IMR-90 (cell line): ENCODE measurements around the gene MEGF6. TPM values are rescaled to one million over a fixed set of nuclear protein-coding genes. Genes with fewer than 3 reads are reported as not detected.

Source experiments
- ATAC-seq: fragments of 200-7000 bp; cut with Tn5 transposase; 2 replicates; pipeline ENCODE4 v1.9.1; 2020; ENCODE audit warnings: low read depth, mild to moderate bottlenecking, moderate library complexity
- BruUV-seq: library from RNA; stranded (reverse); fragments of 400-500 nt; replicated peaks from 2 replicates; lab custom pipeline; 2021; lab: Mats Ljungman, UMichigan
- CTCF ChIA-PET: fragments of 300-600 bp; formaldehyde crosslinking; extraction: SDS; loops from one replicate; lab custom pipeline; 2021; ENCODE audit warnings: antibody characterized with exemption; lab: Yijun Ruan, JAX
- POLR2A ChIA-PET: fragments of 300-600 bp; sonication (Branson Sonifier 250); formaldehyde crosslinking; loops from one replicate; lab custom pipeline; 2022; ENCODE audit warnings: antibody characterized with exemption; ENCODE audit not compliant: unreplicated experiment; lab: Charles Lee
- DNase-seq: peaks from one replicate; pipeline ENCODE4 v3.0.0; 2013
- H2AFZ ChIP-seq: replicated peaks from 2 replicates; pipeline ENCODE3; 2013; ENCODE audit warnings: low read length, mild to moderate bottlenecking; ENCODE audit not compliant: poor library complexity
- H2AK5ac ChIP-seq: 2 replicates; pipeline ENCODE4 v1.6.1; 2013; ENCODE audit warnings: low read depth, low read length, inconsistent platforms
- H2AK9ac ChIP-seq: replicated peaks from 2 replicates; pipeline ENCODE3; 2013; ENCODE audit warnings: mild to moderate bottlenecking, low read depth, low read length, moderate library complexity; ENCODE audit not compliant: poor library complexity
- H2BK120ac ChIP-seq: 2 replicates; pipeline ENCODE4 v1.6.1; 2013; ENCODE audit warnings: low read depth, low read length, inconsistent platforms
- H2BK15ac ChIP-seq: 3 replicates; pipeline ENCODE4 v1.6.1; 2013; ENCODE audit warnings: low read depth, low read length, inconsistent platforms
- H2BK20ac ChIP-seq: 2 replicates; pipeline ENCODE4 v1.6.1; 2013; ENCODE audit warnings: low read depth, mild to moderate bottlenecking, inconsistent platforms, low read length, moderate library complexity
- H2BK5ac ChIP-seq: 2 replicates; pipeline ENCODE4 v1.6.1; 2013; ENCODE audit warnings: mild to moderate bottlenecking, low read depth, low read length, inconsistent platforms; ENCODE audit not compliant: poor library complexity, severe bottlenecking
- H3K14ac ChIP-seq: replicated peaks from 2 replicates; pipeline ENCODE4 v1.6.1; 2013; ENCODE audit warnings: low read depth, low read length, inconsistent platforms
- H3K18ac ChIP-seq: 2 replicates; pipeline ENCODE4 v1.6.1; 2013; ENCODE audit warnings: low read depth, low read length, control low read depth
- H3K23ac ChIP-seq: 2 replicates; pipeline ENCODE4 v1.6.1; 2013; ENCODE audit warnings: low read depth, low read length, inconsistent platforms
- H3K27ac ChIP-seq: 2 replicates; pipeline ENCODE4 v1.5.1; 2013; ENCODE audit warnings: mild to moderate bottlenecking, control low read depth, low read length; ENCODE audit not compliant: insufficient read depth
- H3K27me3 ChIP-seq: 2 replicates; pipeline ENCODE4 v1.6.1; 2013; ENCODE audit warnings: low read length; ENCODE audit not compliant: control insufficient read depth, insufficient read depth
- H3K36me3 ChIP-seq: 2 replicates; pipeline ENCODE4 v1.6.1; 2013; ENCODE audit warnings: low read length, mixed read lengths; ENCODE audit not compliant: control insufficient read depth, insufficient read depth
- H3K4ac ChIP-seq: 2 replicates; pipeline ENCODE4 v1.6.1; 2013; ENCODE audit warnings: low read depth, low read length, inconsistent platforms
- H3K4me1 ChIP-seq: 2 replicates; pipeline ENCODE4 v1.6.1; 2013; ENCODE audit warnings: low read length, mixed read lengths; ENCODE audit not compliant: control insufficient read depth, insufficient read depth
- H3K4me2 ChIP-seq: 2 replicates; pipeline ENCODE4 v1.6.1; 2013; ENCODE audit warnings: low read depth, mild to moderate bottlenecking, control low read depth, low read length, moderate library complexity
- H3K4me3 ChIP-seq: 2 replicates; pipeline ENCODE4 v1.5.1; 2013; ENCODE audit warnings: low read depth, mild to moderate bottlenecking, control low read depth, low read length, moderate library complexity; ENCODE audit not compliant: insufficient read depth
- H3K56ac ChIP-seq: 2 replicates; pipeline ENCODE4 v1.6.1; 2013; ENCODE audit warnings: low read length, inconsistent platforms; ENCODE audit not compliant: insufficient read depth; ENCODE audit errors: extremely low read depth
- H3K79me1 ChIP-seq, 2 experiments: 2 replicates each; pipeline ENCODE4 v1.6.1; 2013; ENCODE audit warnings: low read length in 2 of 2, inconsistent platforms in 1 of 2, low read depth in 1 of 2
- H3K9ac ChIP-seq: 2 replicates; pipeline ENCODE4 v1.6.1; 2013; ENCODE audit warnings: low read depth, low read length, control low read depth
- H3K9me1 ChIP-seq: 2 replicates; pipeline ENCODE4 v1.6.1; 2013; ENCODE audit warnings: low read length, inconsistent platforms; ENCODE audit not compliant: insufficient read depth
- H3K9me3 ChIP-seq: 2 replicates; pipeline ENCODE4 v1.6.1; 2013; ENCODE audit warnings: low read length; ENCODE audit not compliant: control insufficient read depth, insufficient read depth
- H4K20me1 ChIP-seq: 2 replicates; pipeline ENCODE4 v1.6.1; 2013; ENCODE audit warnings: low read length, inconsistent platforms; ENCODE audit not compliant: insufficient read depth
- H4K5ac ChIP-seq: 2 replicates; pipeline ENCODE4 v1.6.1; 2013; ENCODE audit warnings: mild to moderate bottlenecking, low read depth, low read length, control low read depth
- H4K8ac ChIP-seq, 2 experiments: 2 replicates each; pipeline ENCODE4 v1.6.1; 2013; ENCODE audit warnings: low read depth in 2 of 2, low read length in 2 of 2, control low read depth in 1 of 2, inconsistent platforms in 1 of 2
- H4K91ac ChIP-seq: 2 replicates; pipeline ENCODE4 v1.6.1; 2013; ENCODE audit warnings: low read depth, low read length, inconsistent platforms; ENCODE audit not compliant: insufficient read depth
- CEBPB ChIP-seq: IDR thresholded peaks from 2 replicates; pipeline ENCODE4 v1.6.1; 2012; ENCODE audit warnings: low read depth, low read length, improper control_type of control experiment
- FOS ChIP-seq: fragments of 150-350 bp; IDR thresholded peaks from 2 replicates; pipeline ENCODE4 v1.6.1; 2016; ENCODE audit warnings: low read depth, low read length
- MAFK ChIP-seq: IDR thresholded peaks from 2 replicates; pipeline ENCODE4 v1.6.1; 2012; ENCODE audit warnings: low read depth, low read length, improper control_type of control experiment
- NFE2L2 ChIP-seq: fragments of 150-350 bp; IDR thresholded peaks from 2 replicates; pipeline ENCODE4 v1.6.1; 2016; ENCODE audit warnings: low read depth, mild to moderate bottlenecking, low read length
- POLR2A ChIP-seq: IDR thresholded peaks from 2 replicates; pipeline ENCODE4 v1.6.1; 2012; ENCODE audit warnings: mild to moderate bottlenecking, low read depth, low read length
- RAD21 ChIP-seq: IDR thresholded peaks from 2 replicates; pipeline ENCODE4 v1.6.1; 2012; ENCODE audit warnings: low read length, improper control_type of control experiment
- RCOR1 ChIP-seq: IDR thresholded peaks from 2 replicates; pipeline ENCODE4 v1.6.1; 2012; ENCODE audit warnings: mild to moderate bottlenecking, low read length, improper control_type of control experiment; ENCODE audit not compliant: insufficient replicate concordance
- RFX5 ChIP-seq: IDR thresholded peaks from 2 replicates; pipeline ENCODE4 v1.8.0; 2012; ENCODE audit warnings: low read depth, mild to moderate bottlenecking, low read length, moderate library complexity
- SMC3 ChIP-seq: fragments of 150-350 bp; IDR thresholded peaks from 2 replicates; pipeline ENCODE4 v1.6.1; 2016; ENCODE audit warnings: low read depth, mild to moderate bottlenecking, antibody characterized with exemption, low read length, moderate library complexity
- WGBS, 2 experiments: methylation state at CpG; one replicate each; pipeline versions ENCODE4 v1.1.5 to v1.1.7; 2013; ENCODE audit warnings: missing lambda C conversion rate in 2 of 2; ENCODE audit not compliant: insufficient read length in 1 of 2; ENCODE audit errors: extremely low coverage in 2 of 2; 5-methylcytosine and 5-hydroxymethylcytosine counted together
- dilution Hi-C: fragments of 300-500 bp; cut with HindIII; formaldehyde crosslinking; loops from one replicate; pipeline ENCODE4 v1.14.3; 2018; ENCODE audit warnings: low sequenced_read_pairs; ENCODE audit not compliant: unreplicated experiment
- in situ Hi-C: fragments of 300-500 bp; cut with MboI; formaldehyde crosslinking; loops from 3 replicates; pipeline ENCODE4 v1.14.3; 2019; ENCODE audit warnings: low sequenced_read_pairs, inconsistent platforms, mixed read lengths
- intact Hi-C: fragments of 100-400 bp; cut with micrococcal nuclease; formaldehyde crosslinking; loops from 2 replicates; pipeline ENCODE4 v1.10.0; 2022
- polyA plus RNA-seq, 3 experiments: library from polyadenylated mRNA; depleted of rRNA; stranded (reverse); fragments of >200 nt; gene quantifications; 2 replicates each; pipeline ENCODE4 v1.2.3, GENCODE V29; 2012; ENCODE audit warnings: low replicate concordance in 1 of 3
- total RNA-seq: library from RNA; depleted of rRNA; stranded (reverse); fragments of >200 nt; gene quantifications from 2 replicates; pipeline ENCODE4 v1.2.3, GENCODE V29; 2012
- TF ChIP-seq, protein P1 (sequence below): fragments of 150-350 bp; IDR thresholded peaks from 2 replicates; pipeline ENCODE4 v1.6.1; 2017; ENCODE audit warnings: mild to moderate bottlenecking, antibody characterized with exemption, low read length, low read depth

The MEGF6 gene
- total and polyA plus RNA-seq, 2 of the 4 experiments (the other 2 are of a cell fraction) = 0.72 to 4.1 TPM

DNA sequence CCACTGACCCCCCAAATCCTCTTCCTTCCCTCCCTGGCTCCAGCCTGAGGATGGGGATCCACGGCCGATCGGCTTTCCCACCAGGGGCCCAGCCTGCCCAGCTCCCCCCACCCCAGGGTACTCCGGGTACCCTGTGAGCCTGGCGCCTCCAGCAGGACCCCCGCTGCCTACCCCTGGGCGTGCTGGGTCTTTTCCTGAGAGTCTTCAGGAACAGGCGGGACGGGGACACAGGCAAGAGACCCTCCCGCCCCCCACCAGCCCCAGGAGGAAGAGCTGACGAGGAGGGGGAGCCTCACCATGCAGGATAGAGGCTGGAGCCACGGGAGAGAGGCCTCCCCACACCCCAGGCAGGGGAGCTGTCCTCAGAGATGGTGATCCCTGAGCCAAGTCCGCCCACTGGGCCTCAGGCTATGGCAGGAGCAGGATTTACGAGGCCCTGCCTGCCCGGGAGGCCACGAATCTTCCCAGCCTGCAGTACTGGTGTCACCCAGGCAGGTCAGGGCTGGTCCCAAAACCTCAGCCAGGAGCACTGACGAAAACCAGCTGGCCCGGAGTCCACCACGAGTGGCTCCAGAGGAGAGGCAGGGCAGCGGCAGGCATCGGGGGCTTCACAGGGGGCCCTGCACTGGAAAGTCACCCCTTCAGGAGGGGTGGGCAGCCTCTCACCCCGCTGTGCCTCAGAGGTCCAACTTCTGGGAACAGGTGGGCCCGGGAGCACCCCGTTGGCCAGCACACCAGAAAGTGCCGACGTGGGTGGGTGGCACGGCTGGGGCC, 58.0 kb downstream of the MEGF6 start:
- Histone ChIP-seq H3K27me3 (peaks cover 11% of the 10 kb centered on the region; the same call in 1 of the 2 replicates), H3K23ac (no peak overlapping the region), H3K4me3 (no peak overlapping the region), H3K9me3 (peaks cover 5% of the 10 kb centered on the region), H3K18ac (no peak overlapping the region), H3K9me1 (no peaks in the 10 kb centered on the region), H3K4me2 (no peak overlapping the region), H3K9ac (no peak overlapping the region), H3K27ac (no peak overlapping the region), H4K5ac (no peak overlapping the region), H2BK120ac (no peak overlapping the region), H4K8ac (no peak overlapping the region), H2AK5ac (no peak overlapping the region), H2BK15ac (no peak overlapping the region), H2BK5ac (no peak overlapping the region), H3K4ac (no peak overlapping the region), H3K4me1 (peaks cover 10% of the 10 kb centered on the region), H2AFZ (peak overlapping the region; percentile 0), H3K56ac (no peak overlapping the region), H2AK9ac (no peak overlapping the region), H4K91ac (no peak overlapping the region), H2BK20ac (no peak overlapping the region), H4K20me1 (no peaks in the 10 kb centered on the region), H3K14ac (no peak overlapping the region), H3K36me3 (no peaks in the 10 kb centered on the region), H3K79me1 (no peaks in the 10 kb centered on the region)
- CTCF ChIA-PET = no interaction called here
- WGBS, 2 experiments = 43% methylated on average over 8 of the region's 27 CpGs; no CpG with 5 or more reads in 1 of the 2 experiments
- no TSS peak for BruUV-seq
- intact Hi-C loops = no loop called here
- dilution Hi-C loops = no loop called here
- in situ Hi-C loops = loop anchor here (5.0 kb wide), 1 partner anchor 51 kb away; no protein-coding TSS in a partner anchor
- TF ChIP-seq RAD21 = no peak
- TF ChIP-seq, protein P1, sequence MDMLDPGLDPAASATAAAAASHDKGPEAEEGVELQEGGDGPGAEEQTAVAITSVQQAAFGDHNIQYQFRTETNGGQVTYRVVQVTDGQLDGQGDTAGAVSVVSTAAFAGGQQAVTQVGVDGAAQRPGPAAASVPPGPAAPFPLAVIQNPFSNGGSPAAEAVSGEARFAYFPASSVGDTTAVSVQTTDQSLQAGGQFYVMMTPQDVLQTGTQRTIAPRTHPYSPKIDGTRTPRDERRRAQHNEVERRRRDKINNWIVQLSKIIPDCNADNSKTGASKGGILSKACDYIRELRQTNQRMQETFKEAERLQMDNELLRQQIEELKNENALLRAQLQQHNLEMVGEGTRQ = no peak
- no peak for TF ChIP-seq FOS
- no peak for TF ChIP-seq POLR2A
- no peak for TF ChIP-seq RCOR1
- no peak for TF ChIP-seq MAFK
- no peak for TF ChIP-seq SMC3
- no peak for TF ChIP-seq RFX5
- TF ChIP-seq NFE2L2 = no peak
- TF ChIP-seq CEBPB = no peak
- ATAC-seq (peak; percentile 76), DNase-seq (peak; percentile 31)
- POLR2A ChIA-PET = no interaction called here
